ENCODE data around the gene NCKAP1.

DNA sequence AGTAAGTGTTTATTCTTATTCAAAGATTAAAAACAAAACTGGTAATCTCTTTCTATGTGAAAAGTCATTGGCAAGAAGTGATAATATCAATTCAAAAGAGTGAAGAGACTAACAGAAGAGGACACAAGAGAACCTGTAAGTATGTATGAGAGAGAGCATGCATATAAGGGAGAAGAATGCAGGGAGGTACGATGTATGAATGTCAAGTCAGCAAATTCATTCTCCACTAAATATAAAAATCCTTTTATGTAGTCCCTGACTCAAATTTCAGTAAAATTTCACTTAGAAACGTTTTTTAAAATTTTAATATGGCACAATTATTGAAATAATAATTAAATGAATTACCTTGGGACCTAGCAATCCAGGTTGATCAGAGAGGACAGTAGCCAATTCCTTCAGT lies 55.3 kb downstream of the NCKAP1 start:
- TF ChIP-seq CTCF (IDR thresholded peaks at IDR 0.05), result no peak
- no peak for TF ChIP-seq POLR2AphosphoS5 (IDR thresholded peaks at IDR 0.05; ENCODE audit: low read depth, low read length)

All from SK-N-SH (cell line).